ENCODE measurements around the gene PDIA5.

DNA sequence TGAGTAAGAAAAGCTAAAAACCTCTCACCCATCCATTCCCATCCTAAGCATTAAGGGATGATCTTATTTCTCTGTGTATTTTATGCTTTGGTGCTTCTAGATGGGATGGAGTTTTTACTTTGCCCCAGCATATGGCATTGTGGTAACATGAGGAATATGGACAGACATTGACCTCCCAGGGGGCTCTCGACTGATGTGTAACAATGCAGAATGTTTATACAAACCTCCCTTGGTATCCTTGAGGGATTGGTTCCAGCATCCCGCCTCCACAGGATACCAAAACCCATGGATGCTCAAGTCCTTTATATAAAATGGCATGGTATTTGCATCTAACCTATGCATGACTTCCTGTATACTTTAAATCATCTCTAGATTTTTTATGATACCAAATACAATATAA lies 21.6 kb downstream of the PDIA5 start:
- TF ChIP-seq CTCF (IDR thresholded peaks at IDR 0.05) (no peak), POLR2AphosphoS5 (IDR thresholded peaks at IDR 0.05; ENCODE audit: low read depth, low read length) (no peak), SIN3A (IDR thresholded peaks at IDR 0.05; ENCODE audit: borderline replicate concordance, insufficient read depth, low read depth, low read length) (no peak), TCF7L2 (IDR thresholded peaks at IDR 0.05; ENCODE audit: low read depth, low read length) (no peak)
- TF ChIP-seq, protein P1, sequence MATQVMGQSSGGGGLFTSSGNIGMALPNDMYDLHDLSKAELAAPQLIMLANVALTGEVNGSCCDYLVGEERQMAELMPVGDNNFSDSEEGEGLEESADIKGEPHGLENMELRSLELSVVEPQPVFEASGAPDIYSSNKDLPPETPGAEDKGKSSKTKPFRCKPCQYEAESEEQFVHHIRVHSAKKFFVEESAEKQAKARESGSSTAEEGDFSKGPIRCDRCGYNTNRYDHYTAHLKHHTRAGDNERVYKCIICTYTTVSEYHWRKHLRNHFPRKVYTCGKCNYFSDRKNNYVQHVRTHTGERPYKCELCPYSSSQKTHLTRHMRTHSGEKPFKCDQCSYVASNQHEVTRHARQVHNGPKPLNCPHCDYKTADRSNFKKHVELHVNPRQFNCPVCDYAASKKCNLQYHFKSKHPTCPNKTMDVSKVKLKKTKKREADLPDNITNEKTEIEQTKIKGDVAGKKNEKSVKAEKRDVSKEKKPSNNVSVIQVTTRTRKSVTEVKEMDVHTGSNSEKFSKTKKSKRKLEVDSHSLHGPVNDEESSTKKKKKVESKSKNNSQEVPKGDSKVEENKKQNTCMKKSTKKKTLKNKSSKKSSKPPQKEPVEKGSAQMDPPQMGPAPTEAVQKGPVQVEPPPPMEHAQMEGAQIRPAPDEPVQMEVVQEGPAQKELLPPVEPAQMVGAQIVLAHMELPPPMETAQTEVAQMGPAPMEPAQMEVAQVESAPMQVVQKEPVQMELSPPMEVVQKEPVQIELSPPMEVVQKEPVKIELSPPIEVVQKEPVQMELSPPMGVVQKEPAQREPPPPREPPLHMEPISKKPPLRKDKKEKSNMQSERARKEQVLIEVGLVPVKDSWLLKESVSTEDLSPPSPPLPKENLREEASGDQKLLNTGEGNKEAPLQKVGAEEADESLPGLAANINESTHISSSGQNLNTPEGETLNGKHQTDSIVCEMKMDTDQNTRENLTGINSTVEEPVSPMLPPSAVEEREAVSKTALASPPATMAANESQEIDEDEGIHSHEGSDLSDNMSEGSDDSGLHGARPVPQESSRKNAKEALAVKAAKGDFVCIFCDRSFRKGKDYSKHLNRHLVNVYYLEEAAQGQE (IDR thresholded peaks at IDR 0.05; ENCODE audit: insufficient read depth in 1 of 2, low read depth in 2 of 2, low read length in 1 of 2): no peak
